Measurements from ENCODE around the gene HINT2. TPM values are rescaled to one million over a fixed set of nuclear protein-coding genes. Genes with fewer than 3 reads are reported as not detected.

Gene HINT2
- 25.1 TPM for total RNA-seq

GRCh38 chr9:35814841-35815543 is at the start of gene HINT2:
TSS of gene HINT2 (minus strand) at chr9:35815042. CDS start at chr9:35814979, 63 bp downstream.
- Histone ChIP-seq H3K36me3 (ENCODE audit: control insufficient read depth in 3 of 3, insufficient read depth in 3 of 3, low read length in 3 of 3) (peaks cover 0 to 2% (median 0%) of the 10 kb centered on the region in 3 donors), H3K27ac (ENCODE audit: low read depth, low read length) (peak within 1 kb of the TSS; percentile 92), H3K27me3 (ENCODE audit: control insufficient read depth in 3 of 3, insufficient read depth in 3 of 3, low read length in 3 of 3) (no peaks in the 10 kb centered on the region)

GRCh38 chr9:35863583-35863982 is 48.7 kb upstream of the HINT2 start:
- peaks cover 17 to 42% (median 25%) of the 10 kb centered on the region in 3 donors for H3K27me3 ChIP-seq (ENCODE audit: control insufficient read depth in 3 of 3, insufficient read depth in 3 of 3, low read length in 3 of 3)
- no peaks in the 10 kb centered on the region for H3K9me3 ChIP-seq (ENCODE audit: control insufficient read depth in 3 of 3, low read length in 3 of 3)

More at GRCh38 chr9:35814841-35815543, at the start of gene HINT2:
- Histone ChIP-seq H3K9me3 (ENCODE audit: control insufficient read depth in 3 of 3, low read length in 3 of 3) (no peaks in the 10 kb centered on the region), H3K4me1 (ENCODE audit: control insufficient read depth in 3 of 3, insufficient read depth in 3 of 3, low read length in 3 of 3) (peaks cover 36 to 41% (median 37%) of the 10 kb centered on the region in 3 donors), H3K4me3 (ENCODE audit: low read length in 3 of 3) (peak within 1 kb of the TSS; percentile 82 to 93 (median 92)), H3K9ac (ENCODE audit: low read depth in 1 of 3, low read length in 3 of 3) (peak within 1 kb of the TSS; percentile 88 to 99 (median 93))

GRCh38 chr9:35862328-35862727 is 47.5 kb upstream of the HINT2 start:
- no peak overlapping the region for H3K4me3 ChIP-seq (ENCODE audit: low read length in 3 of 3)
- H3K27ac ChIP-seq (ENCODE audit: low read depth, low read length) = no peak overlapping the region
- peaks cover 0 to 8% (median 4%) of the 10 kb centered on the region in 3 donors for H3K4me1 ChIP-seq (ENCODE audit: control insufficient read depth in 3 of 3, insufficient read depth in 3 of 3, low read length in 3 of 3)
- H3K9me3 ChIP-seq (ENCODE audit: control insufficient read depth in 3 of 3, low read length in 3 of 3) = no peaks in the 10 kb centered on the region
- H3K27me3 ChIP-seq (ENCODE audit: control insufficient read depth in 3 of 3, insufficient read depth in 3 of 3, low read length in 3 of 3) = peaks cover 17 to 35% (median 23%) of the 10 kb centered on the region in 3 donors
- no peaks in the 10 kb centered on the region for H3K36me3 ChIP-seq (ENCODE audit: control insufficient read depth in 3 of 3, insufficient read depth in 3 of 3, low read length in 3 of 3)
- no peak overlapping the region for H3K9ac ChIP-seq (ENCODE audit: low read depth in 1 of 3, low read length in 3 of 3)

More at GRCh38 chr9:35863583-35863982, 48.7 kb upstream of the HINT2 start:
- Histone ChIP-seq H3K36me3 (ENCODE audit: control insufficient read depth in 3 of 3, insufficient read depth in 3 of 3, low read length in 3 of 3) (no peaks in the 10 kb centered on the region), H3K27ac (ENCODE audit: low read depth, low read length) (no peak overlapping the region), H3K4me3 (ENCODE audit: low read length in 3 of 3) (no peak overlapping the region), H3K4me1 (ENCODE audit: control insufficient read depth in 3 of 3, insufficient read depth in 3 of 3, low read length in 3 of 3) (peaks cover 0 to 8% (median under 1%) of the 10 kb centered on the region in 3 donors), H3K9ac (ENCODE audit: low read depth in 1 of 3, low read length in 3 of 3) (no peak overlapping the region)

- Histone ChIP-seq H3K27me3 (ENCODE audit: control insufficient read depth in 3 of 3, insufficient read depth in 3 of 3, low read length in 3 of 3) (peaks cover 17 to 34% (median 20%) of the 10 kb centered on the region in 3 donors), H3K9me3 (ENCODE audit: control insufficient read depth in 3 of 3, low read length in 3 of 3) (no peaks in the 10 kb centered on the region), H3K4me1 (ENCODE audit: control insufficient read depth in 3 of 3, insufficient read depth in 3 of 3, low read length in 3 of 3) (peaks cover 0 to 8% (median 4%) of the 10 kb centered on the region in 3 donors), H3K9ac (ENCODE audit: low read depth in 1 of 3, low read length in 3 of 3) (no peak overlapping the region), H3K27ac (ENCODE audit: low read depth, low read length) (no peak overlapping the region), H3K4me3 (ENCODE audit: low read length in 3 of 3) (no peak overlapping the region), H3K36me3 (ENCODE audit: control insufficient read depth in 3 of 3, insufficient read depth in 3 of 3, low read length in 3 of 3) (no peaks in the 10 kb centered on the region)
Observed at GRCh38 chr9:35861161-35861897, 46.5 kb upstream of the HINT2 start.

GRCh38 chr9:35859990-35860339 is 45.1 kb upstream of the HINT2 start:
- peaks cover 0 to 8% (median 4%) of the 10 kb centered on the region in 3 donors for H3K4me1 ChIP-seq (ENCODE audit: control insufficient read depth in 3 of 3, insufficient read depth in 3 of 3, low read length in 3 of 3)
- H3K36me3 ChIP-seq (ENCODE audit: control insufficient read depth in 3 of 3, insufficient read depth in 3 of 3, low read length in 3 of 3) = peaks cover 0 to 1% (median 0%) of the 10 kb centered on the region in 3 donors
- peaks cover 17 to 31% (median 20%) of the 10 kb centered on the region in 3 donors for H3K27me3 ChIP-seq (ENCODE audit: control insufficient read depth in 3 of 3, insufficient read depth in 3 of 3, low read length in 3 of 3)
- H3K9ac ChIP-seq (ENCODE audit: low read depth in 1 of 3, low read length in 3 of 3) = peak overlapping the region in 1 of 3 donors; percentile 3
- no peak overlapping the region for H3K4me3 ChIP-seq (ENCODE audit: low read length in 3 of 3)
- no peak overlapping the region for H3K27ac ChIP-seq (ENCODE audit: low read depth, low read length)
- no peaks in the 10 kb centered on the region for H3K9me3 ChIP-seq (ENCODE audit: control insufficient read depth in 3 of 3, low read length in 3 of 3)

GRCh38 chr9:35859310-35859989 is 44.6 kb upstream of the HINT2 start:
- Histone ChIP-seq H3K4me1 (ENCODE audit: control insufficient read depth in 3 of 3, insufficient read depth in 3 of 3, low read length in 3 of 3) (peaks cover 0 to 8% (median 4%) of the 10 kb centered on the region in 3 donors), H3K9ac (ENCODE audit: low read depth in 1 of 3, low read length in 3 of 3) (peak overlapping the region in 1 of 3 donors; percentile 3), H3K27ac (ENCODE audit: low read depth, low read length) (no peak overlapping the region), H3K36me3 (ENCODE audit: control insufficient read depth in 3 of 3, insufficient read depth in 3 of 3, low read length in 3 of 3) (peaks cover 0 to 2% (median 0%) of the 10 kb centered on the region in 3 donors), H3K27me3 (ENCODE audit: control insufficient read depth in 3 of 3, insufficient read depth in 3 of 3, low read length in 3 of 3) (peaks cover 15 to 26% (median 17%) of the 10 kb centered on the region in 3 donors), H3K4me3 (ENCODE audit: low read length in 3 of 3) (no peak overlapping the region), H3K9me3 (ENCODE audit: control insufficient read depth in 3 of 3, low read length in 3 of 3) (no peaks in the 10 kb centered on the region)

- Histone ChIP-seq H3K27ac (ENCODE audit: low read depth, low read length) (no peak overlapping the region), H3K4me1 (ENCODE audit: control insufficient read depth in 3 of 3, insufficient read depth in 3 of 3, low read length in 3 of 3) (peaks cover 0 to 8% (median 4%) of the 10 kb centered on the region in 3 donors), H3K4me3 (ENCODE audit: low read length in 3 of 3) (no peak overlapping the region), H3K9me3 (ENCODE audit: control insufficient read depth in 3 of 3, low read length in 3 of 3) (no peaks in the 10 kb centered on the region), H3K36me3 (ENCODE audit: control insufficient read depth in 3 of 3, insufficient read depth in 3 of 3, low read length in 3 of 3) (peaks cover 0 to 8% (median 5%) of the 10 kb centered on the region in 3 donors), H3K9ac (ENCODE audit: low read depth in 1 of 3, low read length in 3 of 3) (no peak overlapping the region), H3K27me3 (ENCODE audit: control insufficient read depth in 3 of 3, insufficient read depth in 3 of 3, low read length in 3 of 3) (peaks cover 10 to 17% (median 11%) of the 10 kb centered on the region in 3 donors)
Observed at GRCh38 chr9:35858458-35858857, 43.6 kb upstream of the HINT2 start.

- Histone ChIP-seq H3K9ac (ENCODE audit: low read depth in 1 of 3, low read length in 3 of 3) (no peak overlapping the region), H3K36me3 (ENCODE audit: control insufficient read depth in 3 of 3, insufficient read depth in 3 of 3, low read length in 3 of 3) (peaks cover 8 to 20% (median 12%) of the 10 kb centered on the region in 3 donors), H3K27me3 (ENCODE audit: control insufficient read depth in 3 of 3, insufficient read depth in 3 of 3, low read length in 3 of 3) (peaks cover 0 to 8% (median 6%) of the 10 kb centered on the region in 3 donors), H3K4me3 (ENCODE audit: low read length in 3 of 3) (no peak overlapping the region), H3K4me1 (ENCODE audit: control insufficient read depth in 3 of 3, insufficient read depth in 3 of 3, low read length in 3 of 3) (peaks cover 0 to 8% (median 4%) of the 10 kb centered on the region in 3 donors), H3K27ac (ENCODE audit: low read depth, low read length) (no peak overlapping the region), H3K9me3 (ENCODE audit: control insufficient read depth in 3 of 3, low read length in 3 of 3) (no peaks in the 10 kb centered on the region)
Observed at GRCh38 chr9:35856882-35857281, 42.0 kb upstream of the HINT2 start.

GRCh38 chr9:35856206-35856605 is 41.4 kb upstream of the HINT2 start:
- H3K36me3 ChIP-seq (ENCODE audit: control insufficient read depth in 3 of 3, insufficient read depth in 3 of 3, low read length in 3 of 3) = peaks cover 8 to 20% (median 12%) of the 10 kb centered on the region in 3 donors
- peaks cover 0 to 8% (median 4%) of the 10 kb centered on the region in 3 donors for H3K4me1 ChIP-seq (ENCODE audit: control insufficient read depth in 3 of 3, insufficient read depth in 3 of 3, low read length in 3 of 3)
- H3K9me3 ChIP-seq (ENCODE audit: control insufficient read depth in 3 of 3, low read length in 3 of 3) = no peaks in the 10 kb centered on the region
- peaks cover 0 to 1% (median under 1%) of the 10 kb centered on the region in 3 donors for H3K27me3 ChIP-seq (ENCODE audit: control insufficient read depth in 3 of 3, insufficient read depth in 3 of 3, low read length in 3 of 3)
- H3K27ac ChIP-seq (ENCODE audit: low read depth, low read length) = no peak overlapping the region
- H3K4me3 ChIP-seq (ENCODE audit: low read length in 3 of 3) = no peak overlapping the region
- H3K9ac ChIP-seq (ENCODE audit: low read depth in 1 of 3, low read length in 3 of 3) = no peak overlapping the region

Measured in skeletal muscle tissue (tissue), 4 donors.